Erythroblast (primary cell): Measurements from ENCODE around the gene PNPLA7.

Experiments
- DNase-seq, 2 experiments: peaks; one replicate each; lab custom pipeline; 2025; lab: John Stamatoyannopoulos, UW
- GATA1 ChIP-seq: IDR thresholded peaks from 2 replicates; pipeline ENCODE4 v1.6.1; 2011; ENCODE audit warnings: low read depth, mild to moderate bottlenecking, control low read depth, low read length, moderate library complexity
- POLR2A ChIP-seq: IDR thresholded peaks from 2 replicates; pipeline ENCODE4 v1.6.1; 2011; ENCODE audit warnings: mild to moderate bottlenecking, low read length

The PNPLA7 gene

GRCh38 chr9:137449931-137450538 lies 100.2 kb downstream of the PNPLA7 start:
- DNase-seq: no peak
- TF ChIP-seq GATA1: no peak
- no peak for TF ChIP-seq POLR2A

DNA sequence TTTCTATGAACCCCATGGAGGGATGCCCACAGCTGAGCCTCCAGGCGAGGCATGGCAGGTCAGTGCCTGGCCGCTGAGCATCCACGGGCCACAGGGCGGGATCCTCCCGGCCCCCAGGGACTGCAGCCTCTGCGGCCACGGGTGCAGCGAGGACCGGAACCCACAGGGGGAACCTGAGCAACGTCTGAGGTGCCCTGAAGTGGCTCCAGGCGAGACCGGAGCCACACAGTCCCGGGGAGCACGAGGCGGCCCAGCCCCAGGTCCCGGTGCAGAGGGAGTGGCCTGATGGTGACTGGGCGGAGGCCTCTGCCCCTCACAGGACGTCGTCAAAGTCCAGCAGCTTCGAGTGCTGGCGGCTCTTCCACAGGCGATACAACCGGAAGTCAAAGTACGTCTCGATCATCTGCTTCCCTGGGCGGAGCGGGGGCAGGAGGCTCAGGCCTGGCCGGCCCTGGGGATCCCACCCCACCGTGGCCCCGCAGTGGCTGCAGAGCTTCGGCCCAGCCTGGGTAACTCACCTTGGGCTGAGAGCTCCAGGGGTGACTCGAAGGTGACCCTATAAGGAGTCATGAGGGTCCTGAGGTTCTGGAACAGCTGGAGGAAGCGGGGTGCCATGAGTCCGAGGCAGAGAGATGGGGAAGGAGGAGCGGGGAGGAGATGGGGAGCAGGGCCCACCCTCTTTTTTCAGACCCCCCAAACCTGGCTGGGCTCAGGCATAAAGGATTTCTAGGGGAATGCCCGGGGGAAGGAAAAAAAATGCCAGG lies 100.9 kb downstream of the PNPLA7 start:
- no peak for DNase-seq
- TF ChIP-seq GATA1: no peak
- no peak for TF ChIP-seq POLR2A

DNA sequence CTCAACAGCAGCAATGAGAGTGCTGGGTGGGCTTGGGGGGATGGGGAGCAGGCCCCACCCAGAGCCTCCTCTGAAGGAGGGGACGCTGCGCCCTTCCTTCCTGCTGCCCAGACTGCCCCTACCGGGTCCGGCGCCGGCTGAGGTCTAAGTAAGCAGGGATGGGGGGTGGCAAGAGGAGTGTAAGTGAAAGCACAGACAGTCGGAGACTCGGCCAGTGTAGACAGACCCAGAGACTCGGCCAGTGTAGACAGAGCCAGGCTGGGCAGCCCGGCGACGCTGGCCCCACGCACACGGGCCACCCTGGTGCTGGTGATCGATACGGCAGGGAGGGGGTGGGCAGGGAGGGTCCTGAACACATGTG lies 101.6 kb downstream of the PNPLA7 start:
- DNase-seq: no peak
- TF ChIP-seq GATA1 (no peak), POLR2A (no peak)

GRCh38 chr9:137447722-137448601 lies 102.2 kb downstream of the PNPLA7 start:
- DNase-seq: no peak
- TF ChIP-seq GATA1: no peak
- no peak for TF ChIP-seq POLR2A

DNA sequence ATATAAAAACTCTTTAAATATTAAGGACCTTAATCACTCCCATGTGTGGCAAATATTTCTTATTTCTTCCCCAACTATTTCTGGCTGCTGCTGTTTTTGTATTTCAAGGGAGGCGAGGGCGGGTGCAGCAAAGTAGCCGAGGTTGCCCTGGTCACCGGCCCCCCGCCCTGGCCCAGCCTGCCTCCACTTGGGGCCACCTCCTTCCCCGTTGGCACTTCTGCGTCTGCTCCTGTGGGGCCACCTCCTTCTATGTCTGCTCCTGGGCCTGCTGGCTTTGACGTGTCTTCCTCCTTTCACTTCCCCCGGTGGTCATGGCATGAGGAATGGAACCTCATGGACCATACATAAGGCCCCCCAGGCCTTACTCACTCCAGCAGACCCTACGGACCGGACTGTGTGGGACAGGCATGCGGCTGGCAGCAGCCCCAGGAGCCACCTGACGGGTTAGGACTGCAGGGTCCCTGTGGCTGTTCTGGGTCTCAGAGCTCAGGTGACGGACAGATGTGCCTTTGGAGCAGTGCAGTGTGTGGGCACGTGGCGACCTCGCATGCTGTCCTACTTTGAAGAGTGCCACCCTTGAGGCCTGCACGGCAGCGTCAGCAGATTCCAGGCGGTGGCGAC lies 103.2 kb downstream of the PNPLA7 start:
- TF ChIP-seq POLR2A: no peak
- TF ChIP-seq GATA1: no peak
- no peak for DNase-seq

DNA sequence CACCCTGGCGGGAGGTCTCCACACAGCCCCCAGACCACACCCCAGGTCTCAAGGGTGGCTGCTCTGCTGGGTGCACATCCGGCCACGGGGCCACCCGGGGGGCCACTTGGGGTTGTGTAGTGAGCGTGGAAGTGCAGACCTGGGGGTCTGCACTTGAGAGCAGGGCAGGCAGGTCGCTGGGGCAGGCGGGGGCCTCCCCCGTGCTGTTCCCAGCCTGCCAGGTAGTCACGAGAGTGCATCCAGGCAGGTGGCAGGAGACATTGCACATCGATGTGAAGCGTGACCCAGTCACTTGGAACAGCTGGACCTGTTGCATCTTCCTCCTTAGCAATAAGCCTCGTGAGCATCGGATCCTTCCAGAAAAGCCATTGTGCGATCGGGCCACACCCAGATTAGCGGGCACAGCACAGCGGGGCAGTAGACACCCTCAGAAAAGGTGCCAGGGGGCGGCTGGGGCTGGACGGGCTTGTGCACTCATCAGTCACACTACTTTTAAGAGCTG lies 104.2 kb downstream of the PNPLA7 start:
- TF ChIP-seq GATA1 (no peak), POLR2A (no peak)
- no peak for DNase-seq

- DNase-seq: peak; percentile 82 to 89
- TF ChIP-seq GATA1: no peak
- no peak for TF ChIP-seq POLR2A
Observed at GRCh38 chr9:137445275-137445807, 104.9 kb downstream of the PNPLA7 start.

DNA sequence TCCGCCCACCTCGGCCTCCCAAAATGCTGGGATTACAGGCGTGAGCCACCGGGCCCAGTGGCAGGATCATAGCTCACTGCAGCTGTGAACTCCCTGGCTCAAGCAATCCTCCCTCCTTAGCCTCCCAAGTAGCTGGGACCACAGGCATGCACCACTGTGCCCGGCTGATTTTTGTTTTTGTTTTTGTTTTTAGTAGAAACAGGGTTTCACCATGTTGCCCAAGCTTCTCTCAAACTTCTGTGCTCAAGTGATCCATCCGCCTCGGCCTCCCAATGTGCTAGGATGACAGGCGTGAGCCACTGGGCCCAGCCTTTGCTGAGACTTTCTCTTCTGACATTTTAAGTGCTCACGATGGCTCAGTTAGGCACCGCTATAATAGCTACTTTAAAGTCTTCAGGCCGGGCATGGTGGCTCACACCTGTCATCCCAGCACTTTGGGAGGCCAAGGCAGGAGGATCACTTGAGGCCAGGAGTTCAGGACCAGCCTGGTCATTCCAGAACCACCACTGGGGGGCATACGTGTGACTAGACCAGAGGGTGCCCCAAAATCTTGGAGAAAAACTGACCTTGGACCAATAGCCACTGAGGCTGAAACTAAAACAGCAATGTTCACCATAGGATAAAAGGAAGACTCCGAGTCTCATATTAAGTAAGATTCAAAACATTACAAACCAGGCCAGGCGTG lies 106.0 kb downstream of the PNPLA7 start:
- TF ChIP-seq GATA1 (no peak), POLR2A (no peak)
- no peak for DNase-seq

DNA sequence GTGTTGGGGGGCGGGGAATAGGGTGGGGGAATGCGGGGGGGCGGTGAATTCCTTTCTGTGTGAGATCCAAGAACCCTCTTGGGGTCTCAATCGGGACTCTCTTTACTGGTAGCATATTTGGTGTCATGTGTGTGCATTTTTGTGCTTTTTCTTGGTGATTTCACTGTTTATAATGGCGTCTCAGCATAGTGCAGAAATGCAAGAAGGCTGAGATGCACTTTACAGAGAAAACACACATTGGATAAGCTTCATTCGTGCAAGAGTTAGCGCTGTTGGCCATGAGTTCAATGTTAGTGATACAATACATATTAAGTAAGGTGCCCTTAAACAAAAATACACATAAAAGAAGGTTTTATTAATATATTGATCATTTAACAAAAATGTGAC lies 108.3 kb downstream of the PNPLA7 start:
- no peak for DNase-seq
- TF ChIP-seq POLR2A (no peak), GATA1 (no peak)

- DNase-seq: no peak
- no peak for TF ChIP-seq GATA1
- no peak for TF ChIP-seq POLR2A
Observed at GRCh38 chr9:137441289-137441934, 108.8 kb downstream of the PNPLA7 start, which contains the start of gene ENTPD8. ENTPD8 (minus strand) TSS chr9:137441357; CDS start chr9:137438285, 3,072 bp downstream.

- DNase-seq: no peak
- TF ChIP-seq GATA1 (no peak), POLR2A (no peak)
Observed at GRCh38 chr9:137439158-137439714, 111.0 kb downstream of the PNPLA7 start.
